ENCODE results near the gene TRIM8. TPM values are rescaled to one million over a fixed set of nuclear protein-coding genes. Genes with fewer than 3 reads are reported as not detected.

Gene TRIM8
- total RNA-seq, 1 experiment from 2014 or later = 37.0 TPM

GRCh38 chr10:102648269-102648888 lies 4.1 kb downstream of the TRIM8 start:
- Mint-ChIP-seq H3K9me3 (no peaks in the 10 kb centered on the region), H3K4me1 (peaks cover 61 to 70% of the 10 kb centered on the region in 2 experiments), H3K36me3 (ENCODE audit: insufficient read depth in 1 of 3, low read depth in 3 of 3) (peaks cover 2 to 13% (median 7%) of the 10 kb centered on the region in 3 experiments; a peak in 3 of 7 replicates), H3K27ac (peak overlapping the region in 1 of 3 experiments; percentile 98; a peak in 3 of 7 replicates), H3K27me3 (ENCODE audit: low read depth) (no peaks in the 10 kb centered on the region), H3K4me3 (peak overlapping the region; percentile 10 to 57; a peak in 2 of 5 replicates)
- TF ChIP-seq, protein P1, sequence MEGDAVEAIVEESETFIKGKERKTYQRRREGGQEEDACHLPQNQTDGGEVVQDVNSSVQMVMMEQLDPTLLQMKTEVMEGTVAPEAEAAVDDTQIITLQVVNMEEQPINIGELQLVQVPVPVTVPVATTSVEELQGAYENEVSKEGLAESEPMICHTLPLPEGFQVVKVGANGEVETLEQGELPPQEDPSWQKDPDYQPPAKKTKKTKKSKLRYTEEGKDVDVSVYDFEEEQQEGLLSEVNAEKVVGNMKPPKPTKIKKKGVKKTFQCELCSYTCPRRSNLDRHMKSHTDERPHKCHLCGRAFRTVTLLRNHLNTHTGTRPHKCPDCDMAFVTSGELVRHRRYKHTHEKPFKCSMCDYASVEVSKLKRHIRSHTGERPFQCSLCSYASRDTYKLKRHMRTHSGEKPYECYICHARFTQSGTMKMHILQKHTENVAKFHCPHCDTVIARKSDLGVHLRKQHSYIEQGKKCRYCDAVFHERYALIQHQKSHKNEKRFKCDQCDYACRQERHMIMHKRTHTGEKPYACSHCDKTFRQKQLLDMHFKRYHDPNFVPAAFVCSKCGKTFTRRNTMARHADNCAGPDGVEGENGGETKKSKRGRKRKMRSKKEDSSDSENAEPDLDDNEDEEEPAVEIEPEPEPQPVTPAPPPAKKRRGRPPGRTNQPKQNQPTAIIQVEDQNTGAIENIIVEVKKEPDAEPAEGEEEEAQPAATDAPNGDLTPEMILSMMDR (conservative IDR thresholded peaks at IDR 0.05) = no peak
- Histone ChIP-seq H2BK5ac (ENCODE audit: insufficient read length, low read length) (no peak overlapping the region), H3K4me1 (ENCODE audit: insufficient read depth, low read length) (peaks cover 5% of the 10 kb centered on the region; the same call in 1 of the 2 replicates), H3K9ac (ENCODE audit: extremely low read depth, insufficient read length, low read length) (no peak overlapping the region), H4K8ac (replicated peaks; ENCODE audit: insufficient read length, low read depth, low read length) (no peak overlapping the region), H3T11ph (ENCODE audit: low read length) (no peak overlapping the region), H3K56ac (ENCODE audit: insufficient read length, low read depth, low read length) (no peak overlapping the region), H3K23ac (ENCODE audit: insufficient read length, low read depth, low read length) (no peak overlapping the region), H2AK5ac (ENCODE audit: insufficient read length, low read length) (no peak overlapping the region), H2BK15ac (ENCODE audit: low read depth, low read length) (no peak overlapping the region), H4K91ac (ENCODE audit: insufficient read length, low read depth, low read length) (no peak overlapping the region), H3K4ac (ENCODE audit: low read depth, low read length) (no peak overlapping the region), H3K79me2 (ENCODE audit: insufficient read depth, low read length) (peaks cover 21% of the 10 kb centered on the region; the same call in 1 of the 2 replicates), H3K27ac (ENCODE audit: insufficient read length, low read depth, low read length) (no peak overlapping the region), H2BK12ac (ENCODE audit: insufficient read length, low read depth, low read length) (no peak overlapping the region), H3K79me1 (ENCODE audit: insufficient read depth, low read depth, low read length, poor library complexity, severe bottlenecking) (peaks cover 6% of the 10 kb centered on the region), H3K23me2 (ENCODE audit: insufficient read length, low read depth, low read length, poor library complexity, severe bottlenecking) (peaks cover 25% of the 10 kb centered on the region), H3K18ac (ENCODE audit: insufficient read length, low read depth, low read length) (no peak overlapping the region), H3K4me2 (ENCODE audit: insufficient read depth, insufficient read length, low read length) (no peak overlapping the region), H2AFZ (ENCODE audit: low read length) (no peak overlapping the region), H3K27me3 (ENCODE audit: insufficient read depth, low read length) (no peaks in the 10 kb centered on the region), H3K9me3 (ENCODE audit: control insufficient read depth, low read depth, low read length) (no peaks in the 10 kb centered on the region), H4K20me1 (ENCODE audit: control insufficient read depth, insufficient read depth, insufficient read length) (peaks cover 3% of the 10 kb centered on the region), H4K5ac (ENCODE audit: insufficient read length, low read depth, low read length) (no peak overlapping the region), H2BK120ac (ENCODE audit: low read depth, low read length, poor library complexity, severe bottlenecking) (no peak overlapping the region), H3K14ac (ENCODE audit: insufficient read depth, low read length) (no peak overlapping the region; the same call in 1 of the 2 replicates), H2BK20ac (ENCODE audit: low read depth, low read length, poor library complexity, severe bottlenecking) (no peak overlapping the region)
- no CpG with 5 or more reads among the region's 12 CpGs for WGBS (ENCODE audit: extremely low coverage, insufficient read length, low lambda C conversion rate)
- no peak for DNase-seq

Data from H9 (cell line).